Naive thymus-derived CD8-positive, alpha-beta T cell (primary cell): ENCODE measurements around the gene NSUN2. TPM values are rescaled to one million over a fixed set of nuclear protein-coding genes. Genes with fewer than 3 reads are reported as not detected.
A peak's percentile ranks its signal among the peaks of the same experiment; 100 is the strongest.
"Not testable (repeated sequence)": the region's sequence is repeated elsewhere in the genome, so short reads cannot be mapped to it uniquely, and the experiment has no call there.

ENCODE experiments used
- ATAC-seq, 2 donors: fragments of 150-1000 bp; cut with Tn5 transposase in 1 of 2; sonication (Bioruptor Pico), chemical (Tn5 transposase) in 1 of 2; 1 replicate in 1 of 2; 2 replicates in 1 of 2; pipeline ENCODE4 v1.10.0; 2021; ENCODE audit warnings: mild to moderate bottlenecking in 2 of 2, moderate library complexity in 2 of 2
- POLR2A ChIA-PET: fragments of 350-600 bp; sonication (Branson Sonifier 250); formaldehyde crosslinking; loops from one replicate; lab custom pipeline; 2021; ENCODE audit warnings: antibody characterized with exemption; lab: Charles Lee
- DNase-seq, 10 donors: peaks; one replicate each; pipeline versions ENCODE4 v3.0.0 to v3.0.0-alpha.2; 2020 to 2022
- H3K27ac Mint-ChIP-seq, 10 donors: one replicate each; pipeline ENCODE4 v1.8.0; 2020 to 2022; ENCODE audit warnings: mild to moderate bottlenecking in 10 of 10, mixed read lengths in 10 of 10, moderate library complexity in 4 of 10, inconsistent platforms in 1 of 10
- H3K27me3 Mint-ChIP-seq, 5 donors: one replicate each; pipeline ENCODE4 v1.8.0; 2021 to 2022; ENCODE audit warnings: mixed read lengths in 5 of 5
- H3K36me3 Mint-ChIP-seq, 3 donors: one replicate each; pipeline ENCODE4 v1.8.0; 2020 to 2022; ENCODE audit warnings: mixed read lengths in 3 of 3, mild to moderate bottlenecking in 2 of 3, inconsistent platforms in 1 of 3
- H3K4me1 Mint-ChIP-seq, 4 donors: one replicate each; pipeline ENCODE4 v1.8.0; 2021 to 2022; ENCODE audit warnings: mixed read lengths in 4 of 4
- H3K4me3 Mint-ChIP-seq, 10 donors: one replicate each; pipeline ENCODE4 v1.8.0; 2020 to 2022; ENCODE audit warnings: mild to moderate bottlenecking in 10 of 10, mixed read lengths in 10 of 10, moderate library complexity in 6 of 10, inconsistent platforms in 1 of 10
- H3K9me3 Mint-ChIP-seq, 9 donors: one replicate each; pipeline ENCODE4 v1.8.0; 2020 to 2022; ENCODE audit warnings: mixed read lengths in 9 of 9, mild to moderate bottlenecking in 3 of 9, inconsistent platforms in 1 of 9, moderate library complexity in 1 of 9
- polyA plus RNA-seq, 3 donors: library from polyadenylated mRNA; unstranded; fragments of 300-500 nt; fragmentation: Illumina TruSeq; gene quantifications; one replicate each; pipeline ENCODE4 v1.2.3, GENCODE V29; 2021
- total RNA-seq, 8 experiments: library from RNA in 2 of 8; stranded (reverse) in 2 of 8; gene quantifications; one replicate each; pipeline ENCODE4 v1.2.3 and lab custom pipeline; 2021 to 2026

NSUN2 gene
- total and polyA plus RNA-seq, 5 experiments from 2014 or later: 18.3 to 86.5 (median 48.7) TPM

- Mint-ChIP-seq H3K4me3 (no peak overlapping the region), H3K27me3 (peaks cover 0 to 2% (median 0%) of the 10 kb centered on the region in 5 donors), H3K9me3 (peaks cover 0 to 4% (median 0%) of the 10 kb centered on the region in 9 donors), H3K36me3 (peaks cover 0 to 18% (median 9%) of the 10 kb centered on the region in 3 donors), H3K4me1 (no peaks in the 10 kb centered on the region), H3K27ac (no peak overlapping the region)
- ATAC-seq (no peak), DNase-seq (no peak)
- POLR2A ChIA-PET: no interaction called here
Observed at GRCh38 chr5:6667648-6668047, 34.8 kb upstream of the NSUN2 start.

- Mint-ChIP-seq H3K27ac (peak overlapping the region in 2 of 10 donors; percentile 21 to 35), H3K36me3 (peaks cover 0 to 18% (median 9%) of the 10 kb centered on the region in 3 donors), H3K9me3 (peaks cover 0 to 4% (median 0%) of the 10 kb centered on the region in 9 donors), H3K4me1 (no peaks in the 10 kb centered on the region), H3K4me3 (peak overlapping the region in 1 of 10 donors; percentile 16), H3K27me3 (peaks cover 0 to 2% (median 0%) of the 10 kb centered on the region in 5 donors)
- DNase-seq (no peak), ATAC-seq (no peak)
- POLR2A ChIA-PET: no interaction called here
Observed at GRCh38 chr5:6666762-6667161, 33.9 kb upstream of the NSUN2 start.

GRCh38 chr5:6660688-6661087 lies 27.8 kb upstream of the NSUN2 start:
- H3K27ac Mint-ChIP-seq: peak overlapping the region in 2 of 10 donors; percentile 3 to 75

GRCh38 chr5:6659941-6660684 lies 27.3 kb upstream of the NSUN2 start:
- POLR2A ChIA-PET: no interaction called here
- peak overlapping the region in 2 of 10 donors; percentile 3 to 22 for H3K27ac Mint-ChIP-seq
- ATAC-seq: peak in 1 of 2 donors; percentile 44

More at GRCh38 chr5:6660688-6661087, 27.8 kb upstream of the NSUN2 start:
- peak in 1 of 10 donors; percentile 3 for DNase-seq
- no peak for ATAC-seq
- Mint-ChIP-seq H3K36me3 (peaks cover 17 to 27% (median 22%) of the 10 kb centered on the region in 3 donors), H3K4me3 (peak overlapping the region in 1 of 10 donors; percentile 13), H3K27me3 (no peaks in the 10 kb centered on the region), H3K4me1 (peaks cover 0 to 13% (median under 1%) of the 10 kb centered on the region in 4 donors), H3K9me3 (peaks cover 3 to 14% (median 9%) of the 10 kb centered on the region in 9 donors)
- POLR2A ChIA-PET: no interaction called here

DNA sequence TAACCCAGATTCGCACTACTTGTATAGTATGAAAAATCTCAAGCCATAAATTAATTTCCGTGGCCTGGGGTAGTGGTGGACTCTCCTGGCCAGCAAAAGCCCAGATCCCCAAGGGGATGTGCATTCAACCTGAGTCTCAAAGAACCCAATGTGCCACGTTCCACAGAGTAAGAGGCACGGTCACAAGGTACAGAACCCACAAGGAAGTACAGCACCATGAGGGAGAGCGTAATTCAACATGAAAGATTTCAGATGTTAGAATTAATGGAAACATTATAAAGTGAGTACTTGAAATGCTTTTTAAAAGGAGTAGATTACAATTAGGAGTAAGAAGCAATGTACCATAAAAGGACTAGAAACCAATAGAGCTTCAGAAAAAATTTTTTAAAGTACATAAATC lies 23.8 kb upstream of the NSUN2 start:
- Mint-ChIP-seq H3K27ac (no peak overlapping the region), H3K36me3 (peaks cover 31 to 47% (median 39%) of the 10 kb centered on the region in 3 donors), H3K4me3 (no peak overlapping the region), H3K9me3 (peaks cover 4 to 16% (median 11%) of the 10 kb centered on the region in 9 donors), H3K27me3 (no peaks in the 10 kb centered on the region), H3K4me1 (peaks cover 0 to 17% (median under 1%) of the 10 kb centered on the region in 4 donors)
- no peak for ATAC-seq
- POLR2A ChIA-PET: no interaction called here
- DNase-seq: no peak

More at GRCh38 chr5:6659941-6660684, 27.3 kb upstream of the NSUN2 start:
- Mint-ChIP-seq H3K4me3 (peak overlapping the region in 4 of 10 donors; percentile 7 to 46 (median 26)), H3K36me3 (peaks cover 23 to 32% (median 28%) of the 10 kb centered on the region in 3 donors), H3K27me3 (no peaks in the 10 kb centered on the region), H3K4me1 (peaks cover 0 to 13% (median under 1%) of the 10 kb centered on the region in 4 donors), H3K9me3 (peaks cover 4 to 15% (median 11%) of the 10 kb centered on the region in 9 donors)
- DNase-seq: peak in 1 of 10 donors; percentile 3

DNA sequence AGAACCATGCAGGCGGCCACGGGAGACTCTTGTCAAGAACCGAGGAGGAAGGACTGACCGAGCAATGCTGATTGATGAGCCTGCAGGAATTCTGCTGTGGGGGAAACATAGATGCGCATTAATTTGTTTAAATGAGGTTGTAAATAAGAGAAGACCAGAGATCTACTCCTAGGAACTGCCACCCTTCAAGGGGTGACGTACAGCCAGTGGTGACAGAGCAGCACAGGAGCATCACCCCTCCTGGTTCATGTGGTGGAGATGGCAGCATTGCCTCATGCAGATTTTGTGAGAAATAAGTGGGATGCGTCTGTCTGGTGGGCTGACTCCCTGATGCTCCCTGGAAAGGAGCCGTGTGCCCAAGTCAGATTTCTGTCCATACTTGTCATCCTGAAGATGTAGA lies 22.6 kb upstream of the NSUN2 start:
- H3K27me3 Mint-ChIP-seq: no peaks in the 10 kb centered on the region
- H3K27ac Mint-ChIP-seq: peak overlapping the region in 1 of 10 donors; percentile 34
- ATAC-seq (no peak), DNase-seq (no peak)
- peaks cover 31 to 47% (median 39%) of the 10 kb centered on the region in 3 donors for H3K36me3 Mint-ChIP-seq
- POLR2A ChIA-PET: no interaction called here
- no peak overlapping the region for H3K4me3 Mint-ChIP-seq
- peaks cover 4 to 16% (median 11%) of the 10 kb centered on the region in 9 donors for H3K9me3 Mint-ChIP-seq
- peaks cover 0 to 12% (median under 1%) of the 10 kb centered on the region in 4 donors for H3K4me1 Mint-ChIP-seq

- Mint-ChIP-seq H3K4me1 (peaks cover 0 to 9% (median 3%) of the 10 kb centered on the region in 4 donors), H3K9me3 (peaks cover 4 to 24% (median 11%) of the 10 kb centered on the region in 9 donors), H3K4me3 (no peak overlapping the region), H3K27me3 (no peaks in the 10 kb centered on the region), H3K36me3 (peaks cover 30 to 38% (median 30%) of the 10 kb centered on the region in 3 donors), H3K27ac (peak overlapping the region in 1 of 10 donors; percentile 14)
- no peak for DNase-seq
- ATAC-seq: no peak
- POLR2A ChIA-PET: interaction anchor here (0.6 kb wide), 1 partner anchor 29 kb away, joined by 4 read pairs; no protein-coding TSS in a partner anchor
Observed at GRCh38 chr5:6652025-6652424, 19.2 kb upstream of the NSUN2 start.

GRCh38 chr5:6649681-6650080 lies 16.8 kb upstream of the NSUN2 start:
- ATAC-seq: no peak
- Mint-ChIP-seq H3K9me3 (peaks cover 0 to 9% (median 0%) of the 10 kb centered on the region in 9 donors), H3K27me3 (no peaks in the 10 kb centered on the region), H3K4me1 (peaks cover 0 to 11% (median 7%) of the 10 kb centered on the region in 4 donors), H3K27ac (peak overlapping the region in 1 of 10 donors; percentile 69), H3K4me3 (no peak overlapping the region), H3K36me3 (peaks cover 9 to 16% (median 13%) of the 10 kb centered on the region in 3 donors)
- POLR2A ChIA-PET: no interaction called here
- DNase-seq: no peak

DNA sequence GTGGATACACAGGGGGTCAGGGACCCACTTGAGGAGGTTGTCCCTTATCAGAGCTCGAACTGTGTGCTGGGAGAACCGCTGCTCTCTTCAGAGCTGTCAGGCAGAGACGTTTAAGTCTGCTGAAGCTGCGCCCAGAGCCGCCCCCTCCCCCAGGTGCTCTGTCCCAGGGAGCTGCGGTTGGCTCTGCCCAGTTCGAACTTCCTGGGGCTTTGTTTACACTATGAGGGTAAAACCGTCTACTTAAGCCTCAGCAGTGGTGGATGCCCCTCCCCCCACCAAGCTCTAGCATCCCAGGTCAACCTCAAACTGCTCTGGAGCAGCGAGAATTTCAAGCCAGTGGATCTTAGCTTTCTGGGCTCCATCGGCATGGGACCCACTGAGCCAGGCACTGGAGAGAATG lies 16.3 kb upstream of the NSUN2 start:
- DNase-seq: no peak
- peaks cover 9 to 15% (median 13%) of the 10 kb centered on the region in 3 donors for H3K36me3 Mint-ChIP-seq
- ATAC-seq: no peak
- peaks cover 1 to 11% (median 7%) of the 10 kb centered on the region in 4 donors for H3K4me1 Mint-ChIP-seq
- no peaks in the 10 kb centered on the region for H3K27me3 Mint-ChIP-seq
- H3K9me3 Mint-ChIP-seq: peaks cover 0 to 9% (median 0%) of the 10 kb centered on the region in 9 donors
- POLR2A ChIA-PET: no interaction called here
- no peak overlapping the region for H3K27ac Mint-ChIP-seq
- H3K4me3 Mint-ChIP-seq: no peak overlapping the region

GRCh38 chr5:6645571-6646362 lies 12.9 kb upstream of the NSUN2 start:
- H3K36me3 Mint-ChIP-seq: peaks cover 4 to 11% (median 5%) of the 10 kb centered on the region in 3 donors
- DNase-seq, H3K4me3 Mint-ChIP-seq, POLR2A ChIA-PET, H3K27ac Mint-ChIP-seq, H3K4me1 Mint-ChIP-seq, ATAC-seq, H3K27me3 Mint-ChIP-seq, H3K9me3 Mint-ChIP-seq: not testable (repeated sequence)

- Mint-ChIP-seq H3K4me3 (no peak overlapping the region), H3K9me3 (peaks cover 0 to 6% (median 0%) of the 10 kb centered on the region in 9 donors)
Observed at GRCh38 chr5:6644794-6645241, 12.0 kb upstream of the NSUN2 start.

DNA sequence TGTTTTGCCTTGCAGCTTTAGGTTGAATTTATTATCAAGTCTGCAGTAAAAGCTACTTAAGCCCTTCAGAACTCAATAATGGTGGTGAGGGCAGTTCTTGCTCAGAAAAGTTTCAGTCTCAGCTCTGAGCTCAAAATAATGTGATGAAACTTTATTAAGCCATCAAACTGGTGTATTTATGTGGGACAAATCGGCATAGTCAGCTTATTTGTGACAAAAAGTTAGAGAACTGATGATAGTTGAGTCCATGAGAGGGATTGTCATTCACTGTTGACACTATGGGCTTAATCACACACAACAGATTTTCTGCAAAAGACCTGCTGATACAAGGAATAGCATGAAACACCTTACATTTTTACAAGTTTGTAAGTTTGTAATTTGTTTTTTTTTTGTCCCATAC lies 9.8 kb upstream of the NSUN2 start:
- Mint-ChIP-seq H3K27me3 (no peaks in the 10 kb centered on the region), H3K27ac (no peak overlapping the region), H3K36me3 (peaks cover 0 to 11% (median 2%) of the 10 kb centered on the region in 3 donors), H3K4me3 (no peak overlapping the region), H3K4me1 (peaks cover 2 to 7% (median 5%) of the 10 kb centered on the region in 4 donors), H3K9me3 (peaks cover 0 to 5% (median 0%) of the 10 kb centered on the region in 9 donors)
- POLR2A ChIA-PET: no interaction called here
- DNase-seq (no peak), ATAC-seq (no peak)

More at GRCh38 chr5:6644794-6645241, 12.0 kb upstream of the NSUN2 start:
- Mint-ChIP-seq H3K27ac (peak overlapping the region in 1 of 10 donors; percentile 33), H3K36me3 (peaks cover 4 to 11% (median 4%) of the 10 kb centered on the region in 3 donors), H3K27me3 (no peaks in the 10 kb centered on the region), H3K4me1 (peaks cover 2 to 9% (median 6%) of the 10 kb centered on the region in 4 donors)
- POLR2A ChIA-PET: no interaction called here
- DNase-seq (no peak), ATAC-seq (no peak)
